Measurements from ENCODE around the gene FAM184A. TPM values are rescaled to one million over a fixed set of nuclear protein-coding genes. Genes with fewer than 3 reads are reported as not detected.

The FAM184A gene
- total and polyA plus RNA-seq, 10 of the 15 experiments (the other 5 are each of a cell fraction or from before 2014, with no cell fraction given): 0.15 to 0.23 TPM; not detected in 8

GRCh38 chr6:119043265-119043664 is 35.2 kb downstream of the FAM184A start:
- 60% methylated on average over 1 of the region's 1 CpG for WGBS (ENCODE audit: insufficient coverage, insufficient replicate concordance, low lambda C conversion rate, missing lambda C conversion rate)
- no TSS peak for BruUV-seq (replicated peaks)
- no peak for DNase-seq (ENCODE audit: low read depth, low spot score)

More at GRCh38 chr6:119043265-119043664, 35.2 kb downstream of the FAM184A start:
- Histone ChIP-seq H3K9ac (ENCODE audit: control insufficient read depth, insufficient read depth, low read length) (no peak overlapping the region), H3K79me2 (ENCODE audit: control insufficient read depth, insufficient read depth, low read length) (no peaks in the 10 kb centered on the region), H3K4me1 (ENCODE audit: control insufficient read depth, insufficient read depth, low read length) (peaks cover 5% of the 10 kb centered on the region; the same call in 1 of the 2 replicates), H2AFZ (ENCODE audit: control insufficient read depth, low read depth, low read length) (no peak overlapping the region), H3K9me3 (replicated peaks; ENCODE audit: control insufficient read depth, insufficient read depth, low read length) (no peaks in the 10 kb centered on the region), H3K4me3 (no peak overlapping the region), H3K4me2 (ENCODE audit: control insufficient read depth, insufficient read depth) (peak overlapping the region; percentile 13; the same call in 1 of the 2 replicates), H4K20me1 (ENCODE audit: control insufficient read depth, insufficient read depth) (no peaks in the 10 kb centered on the region), H3K36me3 (ENCODE audit: control insufficient read depth in 2 of 2, insufficient read depth in 2 of 2, low read length in 1 of 2) (no peaks in the 10 kb centered on the region), H3K27ac (ENCODE audit: control insufficient read depth, insufficient read depth) (no peak overlapping the region), H3K27me3 (replicated peaks in 1 of 2; ENCODE audit: control insufficient read depth in 2 of 2, insufficient read depth in 2 of 2, low read length in 1 of 2) (no peaks in the 10 kb centered on the region)
- ChIA-PET RAD21 (ENCODE audit: unreplicated experiment) (no interaction called here), CTCF (interaction anchor here (1.3 kb wide), 1 partner anchor 15 kb away, joined by 3 read pairs; no protein-coding TSS in a partner anchor), POLR2A (no interaction called here), SMC1A (ENCODE audit: uncharacterized antibody, unreplicated experiment) (interaction anchor here (1.3 to 1.8 kb wide), 2 partner anchors 13 to 17 kb away, joined by 4 read pairs; no protein-coding TSS in a partner anchor)
- intact Hi-C loops (cut with micrococcal nuclease; ENCODE audit: unreplicated experiment) (no loop called here), in situ Hi-C loops (cut with MboI) (no loop called here)
- TF ChIP-seq FOXM1 (IDR thresholded peaks at IDR 0.05; ENCODE audit: low read depth, low read length) (no peak), CBFB (IDR thresholded peaks at IDR 0.05; ENCODE audit: low read depth) (no peak), NFYA (IDR thresholded peaks at IDR 0.05; ENCODE audit: borderline replicate concordance, low read depth, low read length) (no peak), SUZ12 (IDR thresholded peaks at IDR 0.05; ENCODE audit: unreplicated experiment) (no peak), MAX (IDR thresholded peaks at IDR 0.05; ENCODE audit: low read depth, low read length) (no peak), ZZZ3 (IDR thresholded peaks at IDR 0.05; ENCODE audit: control insufficient read depth, insufficient read length, low read depth) (no peak), IRF4 (IDR thresholded peaks at IDR 0.05; ENCODE audit: low read depth, low read length) (no peak), NRF1 (conservative IDR thresholded peaks at IDR 0.05; ENCODE audit: low read depth, low read length) (no peak), MXI1 (IDR thresholded peaks at IDR 0.05; ENCODE audit: low read depth, low read length) (no peak), EZH2 (IDR thresholded peaks at IDR 0.05; ENCODE audit: borderline replicate concordance, control insufficient read depth, low read depth, low read length) (no peak), ESRRA (IDR thresholded peaks at IDR 0.05; ENCODE audit: low read length) (no peak)
- TF ChIP-seq, protein P1, sequence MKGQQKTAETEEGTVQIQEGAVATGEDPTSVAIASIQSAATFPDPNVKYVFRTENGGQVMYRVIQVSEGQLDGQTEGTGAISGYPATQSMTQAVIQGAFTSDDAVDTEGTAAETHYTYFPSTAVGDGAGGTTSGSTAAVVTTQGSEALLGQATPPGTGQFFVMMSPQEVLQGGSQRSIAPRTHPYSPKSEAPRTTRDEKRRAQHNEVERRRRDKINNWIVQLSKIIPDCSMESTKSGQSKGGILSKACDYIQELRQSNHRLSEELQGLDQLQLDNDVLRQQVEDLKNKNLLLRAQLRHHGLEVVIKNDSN (IDR thresholded peaks at IDR 0.05; ENCODE audit: borderline replicate concordance, extremely low read length, insufficient read depth, low read depth, low read length): no peak
- FAIRE-seq (no peak), ATAC-seq (no peak)

Data from GM12878 (cell line).